HG02870 (cell line): ENCODE data around the gene TSACC.

Source experiments
- ATAC-seq: cut with Tn5 transposase; IDR thresholded peaks from one replicate; pipeline ENCODE4 v1.9.1; 2021; ENCODE audit warnings: mild to moderate bottlenecking, moderate library complexity; ENCODE audit not compliant: unreplicated experiment

The TSACC gene

GRCh38 chr1:156372876-156373275 is 34.5 kb downstream of the TSACC start:
- ATAC-seq, result no peak

- no peak for ATAC-seq
Observed at GRCh38 chr1:156373546-156373945, 35.2 kb downstream of the TSACC start.

- ATAC-seq, result no peak
Observed at GRCh38 chr1:156376146-156376545, 37.8 kb downstream of the TSACC start.

DNA sequence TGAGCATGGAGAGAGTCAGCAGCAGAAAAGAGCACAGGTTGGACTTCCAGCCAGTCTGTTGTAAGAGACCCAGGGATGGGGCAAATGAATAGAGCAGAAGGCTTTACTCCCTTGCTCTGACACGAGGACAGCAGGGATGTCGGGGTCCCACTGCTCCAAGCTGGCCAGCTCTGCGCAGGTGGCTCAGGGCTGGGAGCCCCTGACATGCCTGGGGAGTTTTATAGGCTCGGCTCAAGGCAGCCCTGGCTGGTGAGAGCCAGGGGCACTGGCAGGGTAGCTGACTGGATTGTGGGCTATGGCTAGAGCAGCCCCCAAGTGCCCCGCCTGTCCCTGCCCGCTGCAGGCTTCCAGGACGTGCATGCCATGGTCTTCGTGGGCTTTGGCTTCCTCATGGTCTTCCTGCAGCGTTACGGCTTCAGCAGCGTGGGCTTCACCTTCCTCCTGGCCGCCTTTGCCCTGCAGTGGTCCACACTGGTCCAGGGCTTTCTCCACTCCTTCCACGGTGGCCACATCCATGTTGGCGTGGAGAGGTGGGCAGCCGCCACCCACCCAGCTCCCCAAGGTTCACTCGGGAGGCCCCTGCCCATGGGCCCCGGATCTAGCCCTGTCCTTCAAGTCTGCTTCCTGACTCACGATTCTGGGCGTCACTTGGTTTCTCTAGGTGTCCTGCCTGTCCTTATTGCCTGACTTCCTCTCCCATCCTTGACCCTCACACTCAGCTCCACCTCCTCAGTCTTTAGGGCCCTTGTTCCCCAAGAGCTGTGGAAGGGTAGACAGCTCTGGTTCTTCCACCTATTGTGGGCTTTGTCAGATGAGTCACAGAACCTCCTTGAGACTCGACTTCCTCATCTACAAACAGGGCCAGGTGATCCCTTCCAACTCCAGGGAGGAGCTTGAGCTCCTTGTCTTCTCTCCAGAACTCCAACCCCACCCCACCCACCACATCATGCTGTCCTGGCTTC is 38.9 kb downstream of the TSACC start:
- ATAC-seq, result no peak

DNA sequence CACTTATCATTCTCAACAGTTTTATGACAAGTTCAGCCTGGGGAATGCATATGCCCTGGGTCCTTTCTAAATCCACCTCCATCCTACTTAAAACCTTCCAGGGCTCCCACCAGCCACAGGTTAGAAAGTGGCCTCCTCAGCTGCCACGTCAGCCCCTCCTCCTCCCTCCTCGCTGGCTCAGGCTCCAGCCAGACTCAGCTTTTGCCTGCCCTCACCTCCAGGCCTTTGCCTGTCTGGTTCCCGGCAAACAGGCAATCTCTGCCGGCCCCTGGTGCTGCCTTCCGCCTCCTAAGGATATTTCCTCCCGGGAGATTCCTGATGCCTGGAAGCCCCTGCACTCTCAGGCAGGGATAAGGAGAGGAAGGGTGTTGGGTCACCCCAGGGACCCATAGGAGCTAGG is 40.2 kb downstream of the TSACC start:
- no peak for ATAC-seq

- no peak for ATAC-seq
Observed at GRCh38 chr1:156379420-156380165, 41.3 kb downstream of the TSACC start.

GRCh38 chr1:156382561-156382960 is 44.2 kb downstream of the TSACC start:
- no peak for ATAC-seq

GRCh38 chr1:156383023-156383422 is 44.7 kb downstream of the TSACC start:
- ATAC-seq, result peak; percentile 71

DNA sequence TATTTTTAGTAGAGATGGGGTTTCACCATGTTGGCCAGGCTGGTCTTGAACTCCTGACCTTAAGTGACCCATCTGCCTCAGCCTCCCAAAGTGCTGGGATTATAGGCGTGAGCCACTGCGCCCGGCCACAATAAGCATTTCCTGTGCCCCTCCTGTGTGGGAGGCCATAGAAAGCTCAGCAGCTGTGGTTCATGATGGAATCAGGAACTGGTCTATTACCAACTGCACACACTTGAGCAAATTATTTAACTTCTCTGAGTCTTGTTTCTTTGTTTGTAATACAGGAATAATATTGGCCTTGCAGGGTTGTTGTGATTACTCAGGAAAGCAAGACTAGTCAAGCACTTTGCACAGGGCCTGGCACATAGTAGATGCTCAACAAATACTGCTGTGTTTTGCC is 45.7 kb downstream of the TSACC start:
- ATAC-seq, result no peak

GRCh38 chr1:156384658-156385057 is 46.3 kb downstream of the TSACC start:
- no peak for ATAC-seq

DNA sequence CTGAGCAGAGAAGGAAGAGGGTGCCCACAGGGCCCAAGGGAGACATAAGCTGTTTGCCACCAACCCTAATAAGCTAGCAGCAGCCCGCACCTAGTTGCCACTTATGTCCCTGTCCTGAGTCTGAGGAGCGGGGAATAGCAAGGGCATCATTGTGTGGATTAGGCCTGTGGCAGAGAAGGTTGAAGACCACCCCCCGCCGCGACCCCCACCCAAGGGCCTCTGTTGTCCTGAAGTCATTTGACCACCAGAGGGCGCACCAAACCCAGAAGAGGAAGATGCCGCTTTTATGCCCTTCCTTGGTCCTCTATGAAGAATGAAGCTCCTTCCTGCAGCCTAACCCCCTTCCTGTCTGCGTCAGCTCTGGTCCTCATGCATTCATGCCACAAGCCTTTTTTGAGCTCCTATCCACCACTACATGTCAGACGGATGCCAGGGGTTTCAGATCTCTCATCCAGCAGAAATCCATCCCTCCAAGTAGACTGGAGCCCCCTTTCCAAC is 47.3 kb downstream of the TSACC start:
- ATAC-seq, result no peak

- no peak for ATAC-seq
Observed at GRCh38 chr1:156386134-156386901, 48.0 kb downstream of the TSACC start.

DNA sequence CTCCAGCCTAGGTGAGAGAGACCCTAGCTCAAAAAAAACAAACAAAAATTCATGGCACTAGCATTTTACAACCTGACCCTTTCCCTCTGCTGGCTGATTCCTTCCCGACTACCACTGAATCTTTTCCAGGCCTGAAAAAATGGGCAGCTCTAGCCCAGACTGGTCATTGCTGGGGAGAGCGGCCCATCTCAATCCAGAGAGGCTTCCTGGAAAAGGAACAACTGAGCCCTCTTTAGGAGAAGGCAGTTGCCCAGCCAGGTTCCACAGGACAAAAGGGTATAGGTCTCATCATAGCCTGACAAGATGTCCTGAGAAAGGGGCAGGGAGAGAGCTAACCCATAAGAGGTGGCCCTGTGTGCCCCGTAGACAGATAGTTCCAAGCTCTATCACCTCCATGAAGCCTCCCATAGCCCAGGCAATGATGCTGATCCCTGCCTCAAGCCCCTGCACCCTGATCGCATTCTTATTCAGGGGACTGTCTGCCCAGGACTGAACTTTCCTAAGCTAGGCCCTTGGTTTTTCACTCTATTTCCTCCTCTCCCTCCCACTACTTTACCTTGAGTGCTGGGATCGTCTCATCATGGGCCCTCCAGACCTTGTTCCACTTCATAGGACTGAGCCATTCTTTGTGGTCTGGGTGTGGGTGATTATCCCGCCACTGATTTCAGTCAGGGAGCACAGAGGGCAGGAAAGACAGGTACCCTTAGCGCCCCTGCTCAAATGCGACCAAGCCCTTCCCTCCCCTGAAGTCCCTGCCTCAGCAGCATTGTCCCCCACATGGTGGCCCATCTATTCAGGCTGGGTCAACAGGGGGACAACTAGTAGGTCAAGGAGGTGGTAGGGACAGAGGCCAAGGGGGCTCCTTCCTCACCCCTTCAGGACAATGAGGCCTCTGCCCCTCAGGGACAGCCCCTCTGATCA is 48.9 kb downstream of the TSACC start:
- no peak for ATAC-seq

DNA sequence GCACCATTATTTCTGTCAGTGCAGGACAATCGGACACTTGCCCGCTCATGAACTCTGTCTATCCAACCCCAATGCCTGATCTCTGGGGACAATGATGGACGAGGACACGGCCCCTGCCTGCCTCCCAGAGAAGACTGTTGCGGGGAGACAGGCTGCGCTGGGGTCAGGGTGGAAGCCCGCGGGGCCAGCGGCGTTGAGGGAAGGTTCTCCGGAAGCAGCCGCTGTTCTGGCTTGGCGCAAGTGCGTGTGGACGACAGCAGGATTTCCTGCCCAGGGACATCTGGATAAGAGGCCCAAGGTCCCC is 49.5 kb downstream of the TSACC start:
- no peak for ATAC-seq

DNA sequence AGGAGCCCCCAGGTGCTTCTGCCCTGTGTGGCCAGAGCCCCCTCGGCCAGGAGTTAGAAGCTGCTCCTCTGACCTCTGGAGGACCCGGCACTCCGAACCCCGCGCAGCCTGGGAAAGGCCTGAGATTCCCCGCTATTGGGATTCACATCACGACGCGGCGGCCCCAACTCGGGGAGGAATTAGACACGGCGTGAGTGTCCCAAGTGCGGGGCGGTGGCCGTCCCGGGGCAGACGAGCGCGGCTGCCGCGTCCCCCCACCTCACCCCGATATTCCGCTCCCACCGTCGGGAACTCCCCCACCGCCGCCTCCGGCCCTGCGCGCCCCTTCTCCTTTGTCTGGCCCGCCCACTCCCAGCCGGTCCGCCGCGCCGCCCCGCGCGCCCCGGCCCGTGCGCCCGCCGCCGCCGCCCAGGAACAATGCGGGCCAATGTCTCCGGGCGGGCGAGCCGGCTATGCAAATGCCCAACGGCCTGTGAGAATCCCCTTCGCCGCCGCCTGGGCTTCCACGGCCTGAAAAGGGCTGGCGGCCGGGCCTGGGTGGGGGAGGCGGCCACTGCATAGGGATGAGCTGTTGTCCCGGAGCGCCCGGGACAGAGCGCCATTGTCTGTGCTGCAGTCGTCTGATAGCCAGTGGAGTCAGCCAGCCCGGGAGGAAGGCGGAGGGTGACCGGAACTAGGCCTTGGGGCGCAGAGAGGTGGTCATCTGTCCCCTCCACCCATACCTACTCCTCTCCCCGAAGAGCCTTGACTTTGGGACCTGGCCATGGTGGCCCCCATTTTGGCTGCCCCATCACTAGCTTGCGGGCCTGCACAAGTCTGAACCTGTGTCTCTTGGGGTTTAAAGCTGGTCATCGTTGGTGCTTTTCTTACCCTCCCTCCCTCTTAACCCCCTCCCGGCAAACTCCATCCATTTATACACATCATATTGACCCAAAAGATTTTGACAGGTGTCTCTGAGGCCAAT is 50.1 kb downstream of the TSACC start:
- ATAC-seq, result no peak

DNA sequence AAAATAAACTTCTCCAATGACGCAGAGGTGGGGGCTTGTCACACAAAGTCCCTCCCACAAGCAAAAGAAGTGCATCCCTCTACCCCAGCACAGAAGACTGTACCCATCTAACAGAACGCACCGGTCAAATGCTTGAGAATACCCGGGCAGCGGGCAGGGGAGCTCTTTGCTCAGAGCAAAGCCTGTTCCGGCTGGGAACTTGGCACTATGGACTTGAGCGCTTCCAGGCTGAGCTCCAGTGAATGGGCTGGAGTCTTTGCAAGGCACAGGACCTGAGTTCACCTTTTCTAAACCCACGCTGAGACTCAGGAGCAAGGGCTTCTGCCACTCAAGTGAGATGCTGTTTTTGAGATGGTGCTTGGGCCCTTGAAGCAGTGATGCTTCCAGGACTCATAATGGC is 51.0 kb downstream of the TSACC start:
- ATAC-seq, result no peak

GRCh38 chr1:156390469-156391365 is 52.4 kb downstream of the TSACC start:
- ATAC-seq, result no peak

DNA sequence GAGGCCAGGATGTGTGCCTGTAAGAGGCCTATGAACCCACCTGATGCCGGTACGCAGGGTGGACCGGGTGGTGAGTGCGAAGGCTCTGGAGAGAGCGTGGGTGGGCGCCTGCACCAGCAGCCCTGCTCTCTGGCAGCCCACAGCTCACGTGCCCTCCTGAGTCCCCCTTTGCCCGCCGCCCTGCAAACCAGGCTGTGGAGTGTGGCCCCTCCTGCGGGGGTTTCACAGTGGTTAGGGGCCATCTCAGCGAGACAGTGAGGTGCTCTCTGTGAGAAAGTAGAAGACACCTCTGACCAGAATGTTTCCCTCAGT is 53.0 kb downstream of the TSACC start:
- ATAC-seq, result no peak
